ENCODE measurements around the gene LRP5.

The LRP5 gene

DNA sequence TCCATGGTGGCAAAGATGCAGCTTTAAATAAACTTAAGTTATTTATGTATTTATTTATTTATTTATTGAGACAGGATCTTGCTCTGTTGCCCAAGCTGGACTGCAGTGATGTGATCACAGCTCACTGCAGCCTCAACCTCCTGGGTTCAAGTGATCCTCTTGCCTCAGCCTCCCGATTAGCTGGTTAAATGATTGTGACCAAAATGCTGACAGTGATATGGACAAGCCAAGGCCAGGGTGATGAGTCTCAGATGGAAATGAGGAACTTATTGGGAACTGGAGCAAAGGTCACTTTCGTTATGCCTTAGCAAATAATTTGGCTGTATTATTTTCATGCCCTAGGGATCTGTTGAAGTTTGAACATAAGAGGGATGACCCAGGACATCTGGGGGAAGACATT is 9.3 kb upstream of the LRP5 start:
- TF ChIP-seq, protein P1, sequence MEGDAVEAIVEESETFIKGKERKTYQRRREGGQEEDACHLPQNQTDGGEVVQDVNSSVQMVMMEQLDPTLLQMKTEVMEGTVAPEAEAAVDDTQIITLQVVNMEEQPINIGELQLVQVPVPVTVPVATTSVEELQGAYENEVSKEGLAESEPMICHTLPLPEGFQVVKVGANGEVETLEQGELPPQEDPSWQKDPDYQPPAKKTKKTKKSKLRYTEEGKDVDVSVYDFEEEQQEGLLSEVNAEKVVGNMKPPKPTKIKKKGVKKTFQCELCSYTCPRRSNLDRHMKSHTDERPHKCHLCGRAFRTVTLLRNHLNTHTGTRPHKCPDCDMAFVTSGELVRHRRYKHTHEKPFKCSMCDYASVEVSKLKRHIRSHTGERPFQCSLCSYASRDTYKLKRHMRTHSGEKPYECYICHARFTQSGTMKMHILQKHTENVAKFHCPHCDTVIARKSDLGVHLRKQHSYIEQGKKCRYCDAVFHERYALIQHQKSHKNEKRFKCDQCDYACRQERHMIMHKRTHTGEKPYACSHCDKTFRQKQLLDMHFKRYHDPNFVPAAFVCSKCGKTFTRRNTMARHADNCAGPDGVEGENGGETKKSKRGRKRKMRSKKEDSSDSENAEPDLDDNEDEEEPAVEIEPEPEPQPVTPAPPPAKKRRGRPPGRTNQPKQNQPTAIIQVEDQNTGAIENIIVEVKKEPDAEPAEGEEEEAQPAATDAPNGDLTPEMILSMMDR (IDR thresholded peaks at IDR 0.05) = no peak
- DNase-seq = no peak
- H3K27me3 Mint-ChIP-seq (ENCODE audit: low read depth, poor library complexity) = peaks cover 5% of the 10 kb centered on the region
- no peaks in the 10 kb centered on the region for H3K36me3 Mint-ChIP-seq (ENCODE audit: low read depth)
- H3K9me3 Mint-ChIP-seq = peaks cover 16% of the 10 kb centered on the region
- H3K4me3 Mint-ChIP-seq = no peak overlapping the region
- H3K27ac Mint-ChIP-seq = no peak overlapping the region
- peaks cover 6% of the 10 kb centered on the region for H3K4me1 Mint-ChIP-seq

DNA sequence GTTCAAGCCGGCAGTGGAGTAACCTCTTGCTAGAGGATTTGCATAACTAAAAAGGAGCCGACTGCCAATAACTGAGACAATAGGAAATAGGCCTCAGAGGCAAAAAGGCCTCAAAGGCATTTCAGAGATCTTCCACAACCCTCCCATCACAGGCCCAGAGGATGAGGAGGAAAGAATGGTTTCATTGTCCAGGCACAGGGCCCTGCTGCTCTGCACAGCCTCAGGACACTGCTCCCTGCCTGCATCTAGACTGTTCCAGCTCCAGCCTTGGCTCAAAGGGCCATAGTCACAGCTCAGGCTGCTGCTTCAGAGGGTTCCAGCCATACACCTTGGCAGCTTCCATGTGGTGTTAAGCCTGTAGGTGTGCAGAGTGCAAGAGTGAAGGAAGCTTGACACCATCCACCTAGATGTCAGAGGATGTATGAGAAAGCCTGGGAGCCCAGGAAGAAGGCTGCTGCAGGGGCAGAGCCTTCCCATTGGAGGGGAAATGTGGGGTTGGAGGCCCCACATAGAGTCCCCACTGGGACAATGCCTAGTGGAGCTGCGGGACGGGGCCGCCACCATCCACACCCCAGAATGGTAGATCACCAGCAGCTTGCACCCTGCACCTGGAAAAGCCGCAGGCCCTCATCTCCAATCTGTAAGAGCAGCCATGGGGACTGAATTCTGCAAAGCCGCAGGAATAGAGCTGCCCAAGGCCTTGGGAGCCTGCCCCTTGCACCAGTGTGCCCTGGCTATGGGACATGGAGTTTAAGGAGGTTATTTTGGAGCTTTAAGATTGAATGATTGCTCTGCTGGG is 8.2 kb upstream of the LRP5 start:
- Mint-ChIP-seq H3K36me3 (ENCODE audit: low read depth) (no peaks in the 10 kb centered on the region), H3K27ac (no peak overlapping the region), H3K9me3 (peaks cover 16% of the 10 kb centered on the region), H3K4me1 (peaks cover 6% of the 10 kb centered on the region), H3K4me3 (no peak overlapping the region), H3K27me3 (ENCODE audit: low read depth, poor library complexity) (peaks cover 5% of the 10 kb centered on the region)
- no peak for DNase-seq
- TF ChIP-seq, protein P1 (IDR thresholded peaks at IDR 0.05) = no peak

DNA sequence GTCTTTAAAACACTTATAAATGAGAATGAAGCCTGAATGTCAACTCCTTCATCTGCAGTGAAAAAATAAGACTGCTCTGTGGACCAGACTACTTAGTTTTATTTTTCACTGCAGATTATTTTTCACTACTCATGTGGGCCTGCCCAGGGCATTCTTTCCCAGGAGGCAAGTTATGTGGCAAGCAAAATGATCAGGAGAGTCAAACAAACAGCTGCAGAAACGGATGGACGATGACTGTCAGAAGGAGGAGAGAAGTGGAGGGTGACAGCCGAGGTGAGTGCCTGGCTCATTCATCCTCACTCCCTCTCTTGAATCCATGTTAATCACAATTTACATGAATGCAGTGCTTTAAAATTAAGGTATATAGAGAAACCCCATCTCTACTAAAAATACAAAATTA is 5.8 kb upstream of the LRP5 start:
- H3K27me3 Mint-ChIP-seq (ENCODE audit: low read depth, poor library complexity) = peaks cover 5% of the 10 kb centered on the region
- no peaks in the 10 kb centered on the region for H3K36me3 Mint-ChIP-seq (ENCODE audit: low read depth)
- no peak overlapping the region for H3K27ac Mint-ChIP-seq
- no peak overlapping the region for H3K4me3 Mint-ChIP-seq
- TF ChIP-seq, protein P1 (IDR thresholded peaks at IDR 0.05) = no peak
- H3K9me3 Mint-ChIP-seq = peaks cover 16% of the 10 kb centered on the region
- peaks cover 25% of the 10 kb centered on the region for H3K4me1 Mint-ChIP-seq
- DNase-seq = no peak

DNA sequence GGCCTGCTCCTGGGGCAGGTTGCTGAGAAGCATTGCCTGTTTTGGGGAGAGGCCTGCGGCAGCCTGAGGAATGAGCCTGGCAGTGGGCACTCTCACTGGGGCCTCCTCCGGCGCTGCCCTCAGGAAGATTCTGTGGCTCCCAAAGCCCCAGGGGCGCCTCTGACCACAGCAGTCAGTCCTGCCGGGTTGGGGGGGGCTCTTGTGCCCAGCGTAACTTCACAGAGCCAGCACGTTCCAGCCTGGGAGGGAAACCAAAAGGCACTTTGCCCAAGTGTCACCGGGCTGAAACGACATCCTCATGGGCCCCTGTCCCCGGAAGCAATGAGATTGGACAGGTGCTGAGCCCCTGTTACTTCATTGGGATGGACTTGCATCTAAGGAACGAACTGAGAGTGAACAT is 4.3 kb upstream of the LRP5 start:
- Mint-ChIP-seq H3K4me1 (peaks cover 23% of the 10 kb centered on the region), H3K4me3 (no peak overlapping the region), H3K36me3 (ENCODE audit: low read depth) (no peaks in the 10 kb centered on the region), H3K27ac (no peak overlapping the region), H3K27me3 (ENCODE audit: low read depth, poor library complexity) (peaks cover 5% of the 10 kb centered on the region), H3K9me3 (peaks cover 15% of the 10 kb centered on the region)
- TF ChIP-seq, protein P1 (IDR thresholded peaks at IDR 0.05) = no peak
- DNase-seq = no peak

DNA sequence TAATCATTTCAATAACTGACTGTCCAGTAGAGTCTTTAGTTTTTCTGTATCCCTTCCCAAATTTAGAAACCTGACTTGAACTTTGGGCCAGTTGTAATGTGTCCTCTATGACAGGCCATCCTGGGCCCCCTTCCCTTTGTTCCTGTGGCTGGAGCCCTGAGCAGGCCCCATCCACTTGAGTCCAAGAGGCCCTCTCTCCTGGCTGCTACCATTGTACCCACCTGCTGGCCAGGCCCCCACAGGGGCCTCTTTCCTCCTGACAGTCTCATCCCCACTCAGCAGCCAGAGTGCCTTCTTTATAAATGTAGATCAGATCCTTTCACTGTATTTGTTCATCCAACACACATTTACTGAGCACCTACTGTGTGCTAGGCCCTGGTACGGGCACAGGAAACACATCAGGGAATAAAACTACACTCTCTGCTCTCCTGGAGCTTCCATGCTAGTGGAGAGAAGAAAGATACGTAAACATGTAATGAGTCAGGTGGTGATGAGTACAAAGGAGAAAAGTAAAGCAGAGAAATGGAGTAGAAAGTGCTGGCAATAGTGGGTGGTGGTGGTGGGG is 2.7 kb upstream of the LRP5 start:
- TF ChIP-seq, protein P1 (IDR thresholded peaks at IDR 0.05) = no peak
- H3K27me3 Mint-ChIP-seq (ENCODE audit: low read depth, poor library complexity) = peaks cover 4% of the 10 kb centered on the region
- no peaks in the 10 kb centered on the region for H3K36me3 Mint-ChIP-seq (ENCODE audit: low read depth)
- no peak for DNase-seq
- peaks cover 37% of the 10 kb centered on the region for H3K4me1 Mint-ChIP-seq
- H3K9me3 Mint-ChIP-seq = peaks cover 2% of the 10 kb centered on the region
- no peak overlapping the region for H3K27ac Mint-ChIP-seq
- H3K4me3 Mint-ChIP-seq = peak overlapping the region; percentile 1

All from nephron progenitor cell (in vitro differentiated cells).